GM21526 (cell line): ENCODE data around the gene FNDC3B.

Experiments used
- ATAC-seq: cut with Tn5 transposase; IDR thresholded peaks from one replicate; pipeline ENCODE4 v1.9.1; 2021; ENCODE audit warnings: moderate library complexity; ENCODE audit not compliant: unreplicated experiment, low FRiP score

FNDC3B gene

GRCh38 chr3:172146349-172146748, 107.0 kb downstream of the FNDC3B start:
- ATAC-seq, result no peak

GRCh38 chr3:172147113-172147818, 107.9 kb downstream of the FNDC3B start:
- no peak for ATAC-seq

- ATAC-seq, result no peak
These were observed 108.9 kb downstream of the FNDC3B start for GRCh38 chr3:172148241-172148640.

GRCh38 chr3:172148702-172149565, 109.6 kb downstream of the FNDC3B start:
- no peak for ATAC-seq

DNA sequence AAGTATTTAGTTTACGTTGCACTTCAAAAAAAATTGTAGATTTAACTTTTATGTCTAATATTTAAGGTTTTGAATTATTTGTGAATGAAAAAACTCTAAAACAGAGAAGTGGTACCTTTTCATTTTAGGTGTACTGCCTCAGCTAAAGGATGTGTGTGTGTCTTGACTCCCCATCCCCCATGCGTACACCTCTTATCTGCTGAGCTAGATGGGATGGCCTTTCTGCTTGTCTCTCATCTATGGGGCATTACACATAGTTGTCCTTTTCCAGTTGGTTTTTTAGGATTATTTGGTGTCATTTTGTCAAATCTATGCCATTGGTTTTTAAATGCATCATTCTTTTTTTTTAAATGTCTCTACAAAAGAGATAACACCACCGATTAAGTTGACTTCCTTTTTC, 110.9 kb downstream of the FNDC3B start:
- no peak for ATAC-seq

- no peak for ATAC-seq
These were observed 111.7 kb downstream of the FNDC3B start for GRCh38 chr3:172150913-172151650.

GRCh38 chr3:172151651-172152649, 112.6 kb downstream of the FNDC3B start:
- ATAC-seq, result no peak

GRCh38 chr3:172152874-172153273, 113.5 kb downstream of the FNDC3B start:
- no peak for ATAC-seq

- ATAC-seq, result no peak
These were observed 114.0 kb downstream of the FNDC3B start for GRCh38 chr3:172153335-172153861.

GRCh38 chr3:172154768-172155664, 115.6 kb downstream of the FNDC3B start:
- ATAC-seq, result no peak

DNA sequence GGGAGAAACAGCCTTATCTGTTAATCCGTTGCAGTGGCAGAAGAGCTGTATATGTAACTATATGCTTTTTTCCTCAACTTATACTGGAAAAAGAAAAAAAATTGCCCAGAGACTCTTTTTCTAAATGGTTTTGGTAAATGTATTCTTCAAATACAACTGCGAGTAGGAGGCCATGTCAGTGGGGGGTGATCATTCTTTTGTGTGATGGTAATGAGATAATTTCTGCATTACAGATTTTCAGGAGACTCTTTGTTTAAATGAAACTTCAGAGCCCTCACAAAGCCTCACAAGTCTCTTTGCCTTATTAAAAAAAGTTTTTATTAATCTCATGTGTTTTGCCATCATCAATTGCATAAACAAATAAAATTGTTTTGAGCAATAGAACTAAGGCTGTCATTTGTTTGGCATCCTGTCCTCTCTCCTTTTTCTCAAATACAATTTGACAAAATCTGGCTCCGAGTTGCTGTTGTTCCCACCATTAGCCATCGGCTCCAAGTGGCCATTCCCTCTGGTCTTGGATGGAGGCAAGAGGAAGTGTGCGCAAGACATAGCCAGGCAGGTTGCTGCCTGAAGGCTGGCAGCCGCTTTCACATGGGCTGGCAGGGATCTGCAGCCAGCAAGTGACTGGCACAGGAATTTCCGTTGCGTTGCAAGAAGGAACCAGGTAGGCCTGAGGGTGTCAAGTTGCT, 116.7 kb downstream of the FNDC3B start:
- no peak for ATAC-seq

GRCh38 chr3:172156586-172156955, 117.2 kb downstream of the FNDC3B start:
- no peak for ATAC-seq

DNA sequence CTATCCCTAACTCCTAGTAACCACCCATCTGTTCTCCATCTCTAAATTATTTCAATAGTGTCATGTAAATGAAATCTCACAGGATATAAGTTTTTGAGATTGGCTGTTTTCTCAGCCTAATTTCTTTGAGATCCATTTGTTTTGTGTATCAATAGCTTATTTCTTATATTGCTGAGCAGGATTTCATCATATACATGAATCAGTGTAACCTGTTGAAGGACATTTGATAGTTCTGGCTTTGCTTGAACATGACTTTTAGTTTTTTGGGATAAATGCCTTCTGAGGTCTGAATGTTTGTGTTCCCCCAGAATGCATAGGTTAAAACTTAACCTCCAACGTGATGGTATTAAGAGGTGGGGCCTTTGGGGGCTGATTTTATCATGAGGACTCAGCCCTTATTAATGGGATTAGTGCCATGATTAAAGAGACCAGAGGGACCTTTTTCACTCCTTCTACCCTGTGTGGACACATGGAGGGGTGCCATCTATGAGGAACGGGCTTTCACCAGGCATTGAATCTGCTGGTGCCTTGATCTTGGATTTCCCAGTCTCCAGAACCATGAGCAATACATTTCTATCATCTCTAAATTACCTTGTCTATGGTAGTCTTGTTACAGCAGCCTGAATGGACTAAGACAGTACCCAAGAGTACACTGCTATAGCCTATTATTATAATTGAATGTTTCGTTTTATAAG, 118.3 kb downstream of the FNDC3B start:
- no peak for ATAC-seq

- no peak for ATAC-seq
These were observed 119.4 kb downstream of the FNDC3B start for GRCh38 chr3:172158741-172159140.

- ATAC-seq, result no peak
These were observed 120.0 kb downstream of the FNDC3B start for GRCh38 chr3:172159376-172159775.

DNA sequence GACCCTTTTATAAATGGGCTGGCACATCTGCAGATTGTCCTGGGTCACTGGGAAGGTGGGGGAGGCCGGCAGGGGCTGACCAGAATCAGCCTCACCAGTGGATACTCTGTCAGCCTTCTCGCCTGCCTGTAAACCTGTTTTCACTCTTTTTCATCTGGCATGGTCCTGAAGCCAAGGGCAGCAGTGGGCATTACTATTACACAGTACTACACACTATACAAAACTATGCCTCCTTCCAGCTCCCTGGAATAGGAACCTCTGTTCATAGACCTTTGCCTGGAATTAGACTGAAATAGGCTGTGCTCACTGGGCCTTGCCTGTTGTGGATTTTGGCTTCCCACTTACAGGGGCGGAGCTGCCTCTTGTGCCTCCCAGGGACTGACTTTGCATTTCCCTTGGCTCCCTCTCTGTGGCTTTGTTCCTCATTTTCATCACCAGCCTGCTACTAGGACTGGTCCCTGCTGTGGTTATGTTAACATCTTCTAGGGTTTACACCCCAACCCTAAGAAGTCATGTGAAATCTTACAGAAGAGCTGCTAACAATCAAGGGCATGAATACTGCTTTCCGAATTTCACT, 120.7 kb downstream of the FNDC3B start:
- ATAC-seq, result no peak

GRCh38 chr3:172161133-172161789, 121.9 kb downstream of the FNDC3B start:
- ATAC-seq, result no peak
